GM04504 (cell line): ENCODE measurements around the gene PRSS12.
"Not testable (repeated sequence)": the region's sequence is repeated elsewhere in the genome, so short reads cannot be mapped to it uniquely, and the experiment has no call there.

Experiments
- DNase-seq: peaks from one replicate; pipeline ENCODE4 v3.0.0-alpha.2; 2012; ENCODE audit warnings: low read depth

The PRSS12 gene

DNA sequence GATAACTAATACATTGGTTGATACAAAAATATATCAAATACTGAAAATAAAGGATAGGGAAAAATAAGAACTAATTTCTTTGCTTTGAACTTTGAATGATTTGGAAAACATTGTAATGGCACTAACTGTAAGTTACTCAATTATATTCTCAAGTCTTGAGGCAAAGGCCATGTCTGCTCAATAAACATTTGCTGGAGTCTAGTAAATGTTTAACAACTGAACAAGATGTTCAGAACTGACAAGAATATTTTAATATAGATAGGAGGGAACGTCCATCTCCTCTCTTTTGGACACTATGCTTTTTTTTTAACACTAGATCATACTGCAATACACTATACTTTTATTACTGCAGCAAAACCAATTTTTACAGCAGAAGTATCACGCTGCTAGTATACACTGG, 76.2 kb downstream of the PRSS12 start:
- no peak for DNase-seq

DNA sequence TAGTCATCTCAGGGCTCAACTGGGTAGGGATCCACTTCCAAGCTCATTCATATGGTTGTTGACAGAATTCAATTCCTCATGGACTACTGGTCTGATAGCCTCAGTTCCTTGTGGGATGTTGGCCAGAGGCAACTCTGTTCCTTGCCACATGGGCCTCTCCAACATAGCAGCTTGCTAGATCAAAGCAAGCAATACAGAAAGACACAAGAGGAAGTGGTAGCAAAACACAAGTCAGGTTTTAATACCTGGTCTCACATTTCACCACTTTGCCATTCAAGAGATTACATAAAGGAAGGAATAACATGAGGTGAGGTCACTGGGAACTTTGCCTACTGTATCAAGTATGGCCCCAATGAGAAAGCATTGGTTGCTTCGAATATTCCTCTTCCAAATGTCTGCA, 79.2 kb downstream of the PRSS12 start:
- no peak for DNase-seq

DNA sequence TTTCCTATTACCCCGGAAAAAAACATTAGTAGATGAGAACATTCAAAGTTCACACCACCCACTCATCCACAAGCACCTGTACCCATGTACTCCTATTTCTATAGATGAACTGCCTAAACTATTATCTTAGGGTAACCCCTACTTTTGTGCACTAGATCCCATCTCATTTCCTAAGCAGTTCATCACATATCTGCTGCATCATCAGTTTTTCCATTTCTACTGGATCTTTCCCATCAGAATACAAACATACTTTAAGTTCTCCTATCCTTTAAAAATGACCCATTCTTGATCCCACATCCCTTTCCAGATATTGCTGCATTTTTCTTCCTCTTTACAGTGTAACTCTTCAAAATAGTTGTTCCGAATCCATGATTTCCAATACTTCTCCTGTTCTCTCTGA, 81.0 kb downstream of the PRSS12 start:
- DNase-seq, result no peak

- DNase-seq, result no peak
Observed at GRCh38 chr4:118270492-118270891, 82.3 kb downstream of the PRSS12 start.

DNA sequence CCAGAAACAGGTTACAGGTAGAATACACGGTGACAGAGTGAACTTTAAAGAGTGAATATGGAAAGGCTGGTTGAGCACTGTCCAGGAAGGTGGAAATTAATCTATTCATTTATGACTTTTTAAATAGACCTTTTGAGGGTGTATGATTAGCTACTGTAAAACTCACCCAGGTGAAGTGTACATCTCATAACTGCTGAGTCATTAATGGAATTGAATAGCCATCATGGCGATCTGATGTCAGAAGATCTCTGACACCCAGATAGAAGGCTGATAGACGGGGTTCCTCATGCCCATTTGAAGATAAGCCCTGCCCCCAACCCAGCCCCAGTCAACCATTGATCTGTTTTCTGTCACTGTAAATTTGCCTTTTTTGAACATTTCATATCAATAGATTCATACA, 84.0 kb downstream of the PRSS12 start:
- no peak for DNase-seq

DNA sequence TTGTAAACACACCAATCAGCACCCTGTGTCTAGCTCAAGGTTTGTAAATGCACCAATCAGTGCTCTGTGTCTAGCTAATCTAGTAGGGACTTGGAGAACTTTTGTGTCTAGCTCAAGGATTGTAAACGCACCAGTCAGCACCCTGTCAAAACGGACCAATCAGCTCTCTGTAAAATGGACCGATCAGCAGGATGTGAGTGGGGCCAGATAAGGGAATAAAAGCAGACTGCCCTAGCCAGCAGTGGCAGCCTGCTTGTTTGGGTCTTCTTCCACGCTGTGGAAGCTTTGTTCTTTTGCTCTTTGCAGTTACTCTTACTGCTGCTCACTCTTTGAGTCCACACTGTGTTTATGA, 86.7 kb downstream of the PRSS12 start:
- not testable (repeated sequence) for DNase-seq

DNA sequence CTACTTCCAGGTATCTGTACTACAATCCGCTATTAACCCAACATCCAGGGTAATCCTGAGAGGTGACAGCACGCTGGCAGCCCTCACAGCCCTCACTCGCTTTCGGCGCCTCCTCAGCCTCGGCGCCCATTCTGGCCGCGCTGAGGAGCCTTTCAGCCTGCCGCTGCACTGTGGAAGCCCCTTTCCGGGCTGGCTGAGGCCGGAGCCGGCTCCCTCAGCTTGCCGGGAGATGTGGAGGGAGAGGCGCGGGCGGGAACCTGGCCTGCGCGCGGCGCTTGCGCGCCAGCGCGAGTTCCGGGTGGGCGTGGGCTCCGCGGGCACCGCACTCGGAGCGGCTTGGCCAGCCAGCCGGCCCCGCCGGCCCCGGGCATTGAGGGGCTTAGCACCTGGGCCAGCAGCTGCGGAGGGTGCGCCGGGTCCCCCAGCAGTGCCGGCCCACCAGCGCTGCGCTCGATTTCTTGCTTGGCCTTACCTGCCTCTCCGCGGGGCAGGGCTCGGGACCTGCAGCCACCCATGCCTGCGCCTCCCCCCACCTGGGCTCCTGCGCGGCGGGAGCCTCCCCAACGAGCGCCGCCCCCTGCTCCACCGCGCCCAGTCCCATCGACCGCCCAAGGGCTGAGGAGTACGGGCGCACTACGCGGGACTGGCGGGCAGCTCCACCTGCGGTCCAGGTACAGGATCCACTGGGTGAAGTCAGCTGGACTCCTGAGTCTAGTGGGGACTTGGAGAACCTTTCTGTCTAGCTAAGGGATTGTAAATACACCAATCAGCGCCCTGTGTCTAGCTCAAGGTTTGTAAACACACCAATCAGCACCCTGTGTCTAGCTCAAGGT, 87.3 kb downstream of the PRSS12 start:
- DNase-seq, result no peak

DNA sequence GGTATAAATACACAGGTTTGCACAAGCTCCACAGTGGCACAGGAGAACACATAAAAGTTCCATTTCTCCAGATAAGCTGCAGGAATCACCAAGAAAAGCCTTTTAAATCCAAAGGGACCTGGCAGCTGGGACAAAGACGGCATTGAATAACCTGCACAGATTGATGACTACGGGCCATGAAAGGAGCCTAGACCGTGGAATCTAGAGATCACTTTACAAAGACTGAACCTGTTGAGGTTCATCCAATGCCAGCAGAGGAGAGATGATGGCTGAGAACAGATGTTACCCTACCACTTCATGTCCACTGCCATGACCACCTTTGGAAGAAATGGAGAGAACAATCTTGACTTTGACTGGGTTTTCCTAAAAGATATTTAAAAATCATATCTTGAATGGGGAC, 88.7 kb downstream of the PRSS12 start:
- no peak for DNase-seq

GRCh38 chr4:118260309-118260708, 92.5 kb downstream of the PRSS12 start:
- no peak for DNase-seq

DNA sequence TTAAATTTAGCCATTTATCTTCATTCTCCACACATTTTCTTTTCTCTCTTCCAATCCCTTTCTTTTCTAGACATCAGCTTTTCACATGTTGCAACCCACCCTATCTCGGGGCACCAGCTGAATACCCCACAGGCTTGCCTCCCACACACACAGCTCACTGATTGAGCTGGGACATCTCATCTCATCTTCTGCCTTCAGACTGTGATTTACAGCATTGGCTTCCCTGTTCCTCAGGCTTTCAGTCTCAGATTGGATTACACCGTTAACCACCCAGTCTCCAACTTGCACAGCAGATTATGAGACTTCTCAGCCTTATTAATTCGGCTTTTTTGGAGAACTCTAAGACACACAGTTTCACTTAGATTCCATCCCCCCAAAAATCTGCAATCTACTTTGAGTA, 93.7 kb downstream of the PRSS12 start:
- no peak for DNase-seq

GRCh38 chr4:118254368-118254767, 98.4 kb downstream of the PRSS12 start:
- no peak for DNase-seq

DNA sequence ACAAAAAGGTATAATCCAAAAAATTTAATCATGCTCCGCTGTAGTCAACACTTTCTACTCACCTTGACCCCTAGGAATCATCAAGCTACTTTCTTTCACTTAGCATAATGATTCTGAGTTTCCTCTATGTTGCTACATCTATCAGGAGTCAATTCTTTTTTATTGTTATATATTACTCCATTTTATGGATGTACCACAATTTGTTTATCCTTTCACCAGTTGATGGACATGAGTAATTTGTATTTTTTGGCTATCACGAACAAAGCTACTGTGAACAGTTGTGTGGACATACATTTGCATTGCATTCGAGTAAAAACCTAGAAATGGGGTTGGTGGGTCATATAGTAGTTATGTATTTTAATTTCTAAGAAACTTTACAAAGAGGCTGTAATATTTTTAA, 102.9 kb downstream of the PRSS12 start:
- no peak for DNase-seq

- DNase-seq, result no peak
Observed at GRCh38 chr4:118237531-118237930, 115.3 kb downstream of the PRSS12 start.

DNA sequence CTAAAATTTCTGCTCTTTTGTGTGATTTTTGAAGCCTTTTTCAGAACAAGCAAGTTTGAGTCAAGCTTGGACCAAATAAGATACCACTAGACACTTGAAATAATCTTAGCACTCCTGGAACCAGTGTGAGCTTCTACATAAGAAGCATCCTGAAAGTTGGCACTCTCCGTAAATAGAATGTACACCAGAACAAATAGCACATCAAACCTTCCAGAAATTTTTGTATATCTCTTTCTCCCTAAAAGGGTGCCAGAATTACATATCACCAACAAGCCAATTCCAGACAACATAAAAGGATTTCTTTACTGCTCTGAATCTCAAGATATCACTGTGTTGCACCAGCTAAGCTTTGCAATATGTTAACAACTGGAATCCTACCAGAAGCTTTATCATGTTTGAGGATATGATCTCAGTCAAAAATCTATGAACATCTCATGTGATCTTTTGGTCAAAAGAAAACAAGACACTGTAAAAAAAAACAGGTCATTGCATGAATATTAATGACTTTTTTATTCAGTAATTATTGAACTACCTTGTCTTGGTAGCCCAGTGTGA, 117.2 kb downstream of the PRSS12 start:
- DNase-seq, result no peak
